WTC11 (cell line): ENCODE measurements around the gene CDS1. TPM values are rescaled to one million over a fixed set of nuclear protein-coding genes. Genes with fewer than 3 reads are reported as not detected.

Experiments used
- ATAC-seq: fragments of 200-7000 bp; cut with Tn5 transposase; 2 replicates; pipeline ENCODE4 v1.10.0; 2021; ENCODE audit warnings: mild to moderate bottlenecking, moderate library complexity
- CTCF ChIA-PET: fragments of 300-600 bp; sonication (Branson Sonifier 250); formaldehyde crosslinking; loops from one replicate; lab custom pipeline; 2021; ENCODE audit warnings: antibody characterized with exemption; lab: Charles Lee
- POLR2A ChIA-PET: fragments of 350-600 bp; sonication (Branson Sonifier 250); formaldehyde crosslinking; loops from one replicate; lab custom pipeline; 2021; ENCODE audit warnings: antibody characterized with exemption; lab: Charles Lee
- DNase-seq: peaks from one replicate; pipeline ENCODE4 v3.0.0; 2021; ENCODE audit warnings: low spot score
- H3K27ac Mint-ChIP-seq: 2 replicates; pipeline ENCODE4 v1.8.0; 2021; ENCODE audit warnings: mixed read lengths
- H3K27me3 Mint-ChIP-seq: 2 replicates; pipeline ENCODE4 v1.8.0; 2021; ENCODE audit warnings: low read depth, mild to moderate bottlenecking, moderate library complexity, mixed read lengths
- H3K36me3 Mint-ChIP-seq: 2 replicates; pipeline ENCODE4 v1.8.0; 2021; ENCODE audit warnings: mixed read lengths
- H3K4me1 Mint-ChIP-seq: 2 replicates; pipeline ENCODE4 v1.8.0; 2022; ENCODE audit warnings: mixed read lengths
- H3K4me3 Mint-ChIP-seq: 2 replicates; pipeline ENCODE4 v1.8.0; 2021; ENCODE audit warnings: mild to moderate bottlenecking, moderate library complexity, mixed read lengths
- H3K9me3 Mint-ChIP-seq: 2 replicates; pipeline ENCODE4 v1.8.0; 2021; ENCODE audit warnings: mixed read lengths
- E2F4 ChIP-seq: sonication (generic); formaldehyde crosslinking; IDR thresholded peaks from 2 replicates; pipeline ENCODE4 v1.8.1; 2022; ENCODE audit warnings: low read depth, mild to moderate bottlenecking, moderate library complexity, missing genetic modification reagents, borderline replicate concordance
- JUN ChIP-seq: sonication (generic); formaldehyde crosslinking; IDR thresholded peaks from 2 replicates; pipeline ENCODE4 v1.8.0; 2023; ENCODE audit warnings: mild to moderate bottlenecking, missing genetic modification reagents
- NR3C1 ChIP-seq: sonication (generic); formaldehyde crosslinking; conservative IDR thresholded peaks from 2 replicates; pipeline ENCODE4 v1.8.1; 2023; ENCODE audit warnings: low read depth, mild to moderate bottlenecking, missing genetic modification reagents
- OVOL2 ChIP-seq: fragments of 250-450 bp; sonication (Bioruptor Pico); IDR thresholded peaks from 2 replicates; pipeline ENCODE4 v1.9.0; 2021; ENCODE audit warnings: mild to moderate bottlenecking, borderline replicate concordance
- TCF7 ChIP-seq: sonication (generic); formaldehyde crosslinking; IDR thresholded peaks from 2 replicates; pipeline ENCODE4 v1.8.0; 2022; ENCODE audit warnings: mild to moderate bottlenecking, low read depth, missing genetic modification reagents, moderate library complexity
- ZNF263 ChIP-seq: sonication (generic); formaldehyde crosslinking; IDR thresholded peaks from 2 replicates; pipeline ENCODE4 v1.8.1; 2022; ENCODE audit warnings: low read depth, mild to moderate bottlenecking, moderate library complexity, missing genetic modification reagents
- ZNF281 ChIP-seq: sonication (generic); formaldehyde crosslinking; IDR thresholded peaks from 2 replicates; pipeline ENCODE4 v1.8.0; 2023; ENCODE audit warnings: mild to moderate bottlenecking, missing genetic modification reagents
- total RNA-seq: library from RNA; stranded (reverse); gene quantifications from 3 replicates; pipeline ENCODE4 v1.2.3, GENCODE V29; 2021
- TF ChIP-seq, protein P1 (sequence below): sonication (generic); formaldehyde crosslinking; IDR thresholded peaks from 2 replicates; pipeline ENCODE4 v1.8.1; 2023; ENCODE audit warnings: mild to moderate bottlenecking, missing genetic modification reagents, moderate library complexity
- TF ChIP-seq, protein P2 (sequence below): sonication (generic); formaldehyde crosslinking; IDR thresholded peaks from 2 replicates; pipeline ENCODE4 v1.8.0; 2023; ENCODE audit warnings: missing genetic modification reagents
- TF ChIP-seq, protein P3 (sequence below): sonication (generic); formaldehyde crosslinking; IDR thresholded peaks from 2 replicates; pipeline ENCODE4 v1.8.1; 2022; ENCODE audit warnings: mild to moderate bottlenecking, moderate library complexity, missing genetic modification reagents
- TF ChIP-seq, protein P4 (sequence below): sonication (generic); formaldehyde crosslinking; IDR thresholded peaks from 2 replicates; pipeline ENCODE4 v1.8.1; 2022; ENCODE audit warnings: mild to moderate bottlenecking, missing genetic modification reagents, moderate library complexity, borderline replicate concordance
- TF ChIP-seq, protein P5 (sequence below): fragments of 200-600 bp; IDR thresholded peaks from 2 replicates; pipeline ENCODE4 v1.8.0; 2022; ENCODE audit warnings: antibody characterized with exemption
- TF ChIP-seq, protein P6 (sequence below): fragments of 250-450 bp; sonication (Bioruptor Pico); IDR thresholded peaks from 2 replicates; pipeline ENCODE4 v2.1.2; 2022; ENCODE audit warnings: mild to moderate bottlenecking, moderate library complexity

Gene CDS1
- total RNA-seq, 1 experiment from 2014 or later: 18.3 TPM

DNA sequence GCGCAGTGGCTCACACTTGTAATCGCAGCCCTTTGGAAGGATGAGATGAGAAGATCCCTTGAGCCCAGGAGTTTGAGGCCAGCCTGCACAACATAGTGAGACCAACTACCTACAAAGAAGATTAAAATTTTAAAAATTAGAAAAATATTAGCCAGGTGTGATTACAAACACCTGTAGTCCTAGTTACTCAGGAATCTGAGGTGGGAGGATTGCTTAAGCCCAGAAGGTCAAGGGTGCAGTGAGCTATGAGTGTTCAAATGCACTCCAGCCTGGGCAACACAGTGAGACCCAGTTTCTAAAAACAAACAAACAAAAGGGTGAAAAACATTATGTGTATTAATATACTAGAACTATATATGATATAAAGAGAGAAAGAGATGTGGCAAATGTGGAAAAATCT, 47.0 kb upstream of the CDS1 start (continued):
- TF ChIP-seq ZNF281 (CRISPR knock-in tag) (no peak), NR3C1 (CRISPR knock-in tag) (no peak)
- TF ChIP-seq, protein P1, sequence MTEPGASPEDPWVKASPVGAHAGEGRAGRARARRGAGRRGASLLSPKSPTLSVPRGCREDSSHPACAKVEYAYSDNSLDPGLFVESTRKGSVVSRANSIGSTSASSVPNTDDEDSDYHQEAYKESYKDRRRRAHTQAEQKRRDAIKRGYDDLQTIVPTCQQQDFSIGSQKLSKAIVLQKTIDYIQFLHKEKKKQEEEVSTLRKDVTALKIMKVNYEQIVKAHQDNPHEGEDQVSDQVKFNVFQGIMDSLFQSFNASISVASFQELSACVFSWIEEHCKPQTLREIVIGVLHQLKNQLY (CRISPR knock-in tag): no peak
- TF ChIP-seq, protein P2, sequence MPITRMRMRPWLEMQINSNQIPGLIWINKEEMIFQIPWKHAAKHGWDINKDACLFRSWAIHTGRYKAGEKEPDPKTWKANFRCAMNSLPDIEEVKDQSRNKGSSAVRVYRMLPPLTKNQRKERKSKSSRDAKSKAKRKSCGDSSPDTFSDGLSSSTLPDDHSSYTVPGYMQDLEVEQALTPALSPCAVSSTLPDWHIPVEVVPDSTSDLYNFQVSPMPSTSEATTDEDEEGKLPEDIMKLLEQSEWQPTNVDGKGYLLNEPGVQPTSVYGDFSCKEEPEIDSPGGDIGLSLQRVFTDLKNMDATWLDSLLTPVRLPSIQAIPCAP: no peak

GRCh38 chr4:84545093-84545492, 37.8 kb upstream of the CDS1 start:
- Mint-ChIP-seq H3K4me3 (no peak overlapping the region), H3K27ac (no peak overlapping the region), H3K9me3 (no peaks in the 10 kb centered on the region), H3K36me3 (no peaks in the 10 kb centered on the region), H3K27me3 (no peaks in the 10 kb centered on the region), H3K4me1 (peaks cover 10% of the 10 kb centered on the region; the same call in 1 of the 2 replicates)
- POLR2A ChIA-PET: no interaction called here
- ATAC-seq (no peak), DNase-seq (no peak)
- TF ChIP-seq, protein P3, sequence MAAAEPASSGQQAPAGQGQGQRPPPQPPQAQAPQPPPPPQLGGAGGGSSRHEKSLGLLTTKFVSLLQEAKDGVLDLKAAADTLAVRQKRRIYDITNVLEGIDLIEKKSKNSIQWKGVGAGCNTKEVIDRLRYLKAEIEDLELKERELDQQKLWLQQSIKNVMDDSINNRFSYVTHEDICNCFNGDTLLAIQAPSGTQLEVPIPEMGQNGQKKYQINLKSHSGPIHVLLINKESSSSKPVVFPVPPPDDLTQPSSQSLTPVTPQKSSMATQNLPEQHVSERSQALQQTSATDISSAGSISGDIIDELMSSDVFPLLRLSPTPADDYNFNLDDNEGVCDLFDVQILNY (CRISPR knock-in tag): no peak
- TF ChIP-seq, protein P4, sequence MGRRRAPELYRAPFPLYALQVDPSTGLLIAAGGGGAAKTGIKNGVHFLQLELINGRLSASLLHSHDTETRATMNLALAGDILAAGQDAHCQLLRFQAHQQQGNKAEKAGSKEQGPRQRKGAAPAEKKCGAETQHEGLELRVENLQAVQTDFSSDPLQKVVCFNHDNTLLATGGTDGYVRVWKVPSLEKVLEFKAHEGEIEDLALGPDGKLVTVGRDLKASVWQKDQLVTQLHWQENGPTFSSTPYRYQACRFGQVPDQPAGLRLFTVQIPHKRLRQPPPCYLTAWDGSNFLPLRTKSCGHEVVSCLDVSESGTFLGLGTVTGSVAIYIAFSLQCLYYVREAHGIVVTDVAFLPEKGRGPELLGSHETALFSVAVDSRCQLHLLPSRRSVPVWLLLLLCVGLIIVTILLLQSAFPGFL (CRISPR knock-in tag): no peak
- TF ChIP-seq OVOL2 (CRISPR knock-in tag): no peak
- TF ChIP-seq, protein P5, sequence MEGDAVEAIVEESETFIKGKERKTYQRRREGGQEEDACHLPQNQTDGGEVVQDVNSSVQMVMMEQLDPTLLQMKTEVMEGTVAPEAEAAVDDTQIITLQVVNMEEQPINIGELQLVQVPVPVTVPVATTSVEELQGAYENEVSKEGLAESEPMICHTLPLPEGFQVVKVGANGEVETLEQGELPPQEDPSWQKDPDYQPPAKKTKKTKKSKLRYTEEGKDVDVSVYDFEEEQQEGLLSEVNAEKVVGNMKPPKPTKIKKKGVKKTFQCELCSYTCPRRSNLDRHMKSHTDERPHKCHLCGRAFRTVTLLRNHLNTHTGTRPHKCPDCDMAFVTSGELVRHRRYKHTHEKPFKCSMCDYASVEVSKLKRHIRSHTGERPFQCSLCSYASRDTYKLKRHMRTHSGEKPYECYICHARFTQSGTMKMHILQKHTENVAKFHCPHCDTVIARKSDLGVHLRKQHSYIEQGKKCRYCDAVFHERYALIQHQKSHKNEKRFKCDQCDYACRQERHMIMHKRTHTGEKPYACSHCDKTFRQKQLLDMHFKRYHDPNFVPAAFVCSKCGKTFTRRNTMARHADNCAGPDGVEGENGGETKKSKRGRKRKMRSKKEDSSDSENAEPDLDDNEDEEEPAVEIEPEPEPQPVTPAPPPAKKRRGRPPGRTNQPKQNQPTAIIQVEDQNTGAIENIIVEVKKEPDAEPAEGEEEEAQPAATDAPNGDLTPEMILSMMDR: no peak
- TF ChIP-seq, protein P6, sequence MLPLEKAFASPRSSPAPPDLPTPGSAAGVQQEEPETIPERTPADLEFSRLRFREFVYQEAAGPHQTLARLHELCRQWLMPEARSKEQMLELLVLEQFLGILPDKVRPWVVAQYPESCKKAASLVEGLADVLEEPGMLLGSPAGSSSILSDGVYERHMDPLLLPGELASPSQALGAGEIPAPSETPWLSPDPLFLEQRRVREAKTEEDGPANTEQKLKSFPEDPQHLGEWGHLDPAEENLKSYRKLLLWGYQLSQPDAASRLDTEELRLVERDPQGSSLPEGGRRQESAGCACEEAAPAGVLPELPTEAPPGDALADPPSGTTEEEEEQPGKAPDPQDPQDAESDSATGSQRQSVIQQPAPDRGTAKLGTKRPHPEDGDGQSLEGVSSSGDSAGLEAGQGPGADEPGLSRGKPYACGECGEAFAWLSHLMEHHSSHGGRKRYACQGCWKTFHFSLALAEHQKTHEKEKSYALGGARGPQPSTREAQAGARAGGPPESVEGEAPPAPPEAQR (CRISPR knock-in tag): no peak
- no peak for TF ChIP-seq E2F4
- no peak for TF ChIP-seq JUN (CRISPR knock-in tag)
- TF ChIP-seq TCF7 (CRISPR knock-in tag): no peak
- TF ChIP-seq ZNF263 (CRISPR knock-in tag): no peak
- CTCF ChIA-PET: interaction anchor here (0.6 to 1.8 kb wide), 2 partner anchors 16 to 54 kb away, joined by 4 to 6 read pairs; no protein-coding TSS in a partner anchor
